Liver (tissue), 9 donors: Measurements from ENCODE around the gene IGF1R. TPM values are rescaled to one million over a fixed set of nuclear protein-coding genes. Genes with fewer than 3 reads are reported as not detected.

Experiments
- DNase-seq: peaks from one replicate; pipeline ENCODE4 v3.0.0-alpha.2; 2017; ENCODE audit warnings: low spot score
- H3K27ac ChIP-seq, 2 donors: one replicate each; pipeline ENCODE4 v1.7.0; 2013; ENCODE audit warnings: inconsistent platforms in 2 of 2, low read length in 2 of 2, control low read depth in 1 of 2, low read depth in 1 of 2, mild to moderate bottlenecking in 1 of 2
- H3K27me3 ChIP-seq, 4 donors: one replicate each; pipeline versions ENCODE4 v1.6.1 to v1.7.0; 2013; ENCODE audit warnings: low read length in 3 of 4, inconsistent platforms in 1 of 4, mild to moderate bottlenecking in 1 of 4, moderate library complexity in 1 of 4; ENCODE audit not compliant: control insufficient read depth in 4 of 4, insufficient read depth in 4 of 4
- H3K36me3 ChIP-seq, 4 donors: one replicate each; pipeline versions ENCODE4 v1.6.1 to v1.7.0; 2013; ENCODE audit warnings: low read length in 3 of 4, mild to moderate bottlenecking in 3 of 4, low read depth in 1 of 4, moderate library complexity in 1 of 4; ENCODE audit not compliant: control insufficient read depth in 4 of 4, insufficient read depth in 3 of 4
- H3K4me1 ChIP-seq, 4 donors: one replicate each; pipeline versions ENCODE4 v1.6.1 to v1.7.0; 2013; ENCODE audit warnings: low read length in 3 of 4, mild to moderate bottlenecking in 3 of 4, moderate library complexity in 1 of 4; ENCODE audit not compliant: control insufficient read depth in 4 of 4, insufficient read depth in 4 of 4
- H3K4me3 ChIP-seq, 3 donors: one replicate each; pipeline versions ENCODE4 v1.6.1 to v1.7.0; 2013; ENCODE audit warnings: low read length in 3 of 3, control low read depth in 1 of 3, low read depth in 1 of 3, mild to moderate bottlenecking in 1 of 3
- H3K9ac ChIP-seq, 2 donors: one replicate each; pipeline ENCODE4 v1.7.0; 2013; ENCODE audit warnings: low read length in 2 of 2, mild to moderate bottlenecking in 2 of 2, moderate library complexity in 2 of 2, control low read depth in 1 of 2, low read depth in 1 of 2
- H3K9me3 ChIP-seq, 4 donors: one replicate each; pipeline versions ENCODE4 v1.6.1 to v1.7.0; 2013; ENCODE audit warnings: low read length in 3 of 4; ENCODE audit not compliant: control insufficient read depth in 4 of 4
- CTCF ChIP-seq: fragments of 150-350 bp; IDR thresholded peaks from 2 replicates; pipeline ENCODE4 v1.5.1; 2017; ENCODE audit warnings: improper control_type of control experiment, low read depth, low read length; ENCODE audit not compliant: missing input control
- EGR1 ChIP-seq, 2 donors: IDR thresholded peaks; 2 replicates each; pipeline ENCODE4 v1.6.1; 2016 to 2018; ENCODE audit warnings: antibody characterized with exemption in 2 of 2, low read depth in 2 of 2
- FOXA1 ChIP-seq: IDR thresholded peaks from 2 replicates; pipeline ENCODE4 v1.6.1; 2016; ENCODE audit warnings: antibody characterized with exemption
- GABPA ChIP-seq, 2 donors: IDR thresholded peaks in 1 of 2; conservative IDR thresholded peaks in 1 of 2; 2 replicates each; pipeline ENCODE4 v1.6.1; 2016; ENCODE audit warnings: antibody characterized with exemption in 2 of 2, mild to moderate bottlenecking in 1 of 2, moderate library complexity in 1 of 2
- HNF4G ChIP-seq: IDR thresholded peaks from 2 replicates; pipeline ENCODE4 v1.6.1; 2016; ENCODE audit warnings: antibody characterized with exemption
- JUND ChIP-seq, 2 donors: IDR thresholded peaks; 2 replicates each; pipeline ENCODE4 v1.6.1; 2016; ENCODE audit warnings: antibody characterized with exemption in 2 of 2
- MAX ChIP-seq: IDR thresholded peaks from 2 replicates; pipeline ENCODE4 v1.6.1; 2016; ENCODE audit warnings: antibody characterized with exemption
- NR2F2 ChIP-seq: IDR thresholded peaks from 2 replicates; pipeline ENCODE4 v1.6.1; 2016; ENCODE audit warnings: antibody characterized with exemption
- RAD21 ChIP-seq, 2 donors: IDR thresholded peaks; 2 replicates each; pipeline ENCODE4 v1.6.1; 2016; ENCODE audit warnings: antibody characterized with exemption in 2 of 2, mild to moderate bottlenecking in 2 of 2
- REST ChIP-seq: IDR thresholded peaks from 2 replicates; pipeline ENCODE4 v1.6.1; 2016; ENCODE audit warnings: antibody characterized with exemption, mild to moderate bottlenecking
- SP1 ChIP-seq: IDR thresholded peaks from 2 replicates; pipeline ENCODE4 v1.6.1; 2018; ENCODE audit warnings: antibody characterized with exemption, mild to moderate bottlenecking
- YY1 ChIP-seq: IDR thresholded peaks from 2 replicates; pipeline ENCODE4 v1.6.1; 2016; ENCODE audit warnings: antibody characterized with exemption, mild to moderate bottlenecking
- ZBTB33 ChIP-seq: IDR thresholded peaks from 2 replicates; pipeline ENCODE4 v1.6.1; 2016; ENCODE audit warnings: antibody characterized with exemption
- WGBS: extraction: QIAGEN DNeasy Blood & Tissue Kit; methylation state at CpG from one replicate; pipeline ENCODE4 v1.1.7; 2013; 5-methylcytosine and 5-hydroxymethylcytosine counted together
- polyA plus RNA-seq, 2 donors: library from polyadenylated mRNA; stranded (reverse) in 1 of 2; unstranded in 1 of 2; fragments of 200-250 nt in 1 of 2; fragments of >200 nt in 1 of 2; fragmentation: Nextera tagmentation in 1 of 2; extraction: Ambion mirVana in 1 of 2; gene quantifications; one replicate each; pipeline versions ENCODE4 v1.2.1 to v1.2.3, GENCODE V29; 2013 to 2015
- total RNA-seq, 2 donors: library from RNA; depleted of rRNA; stranded (reverse); fragments of >200 nt; gene quantifications; one replicate each; pipeline ENCODE4 v1.2.3, GENCODE V29; 2014
- donor health status: healthy.
- donor health status: healthy.
- donor health status: healthy.
- donor health status: healthy.
- donor health status: healthy.

IGF1R gene
- 10 to 100 TPM in 1 of 2 donors, 1 to 10 TPM in 1; 5.7 to 10.3 TPM for total RNA-seq
- under 1 TPM; 0.69 to 0.71 TPM for polyA plus RNA-seq

- Histone ChIP-seq H3K4me1 (peaks cover 4 to 34% (median 11%) of the 10 kb centered on the region in 4 donors), H3K27ac (peak within 1 kb of the TSS; percentile 57 to 68), H3K9me3 (peaks cover 0 to 5% (median 0%) of the 10 kb centered on the region in 4 donors), H3K4me3 (peak within 1 kb of the TSS; percentile 61 to 92 (median 63)), H3K27me3 (peaks cover 0 to 10% (median 9%) of the 10 kb centered on the region in 4 donors), H3K9ac (peak within 1 kb of the TSS in 1 of 2 donors; percentile 38), H3K36me3 (no peaks in the 10 kb centered on the region)
- WGBS, result under 1% methylated on average over 106 of the region's 106 CpGs
- DNase-seq, result peak; percentile 91
- no peak for TF ChIP-seq JUND (IDR thresholded peaks at IDR 0.05)
- no peak for TF ChIP-seq YY1
- no peak for TF ChIP-seq MAX
- no peak for TF ChIP-seq REST
- no peak for TF ChIP-seq GABPA (IDR thresholded peaks at IDR 0.05 in 1 of 2, conservative IDR thresholded peaks at IDR 0.05 in 1 of 2)
- no peak for TF ChIP-seq SP1
Observed at GRCh38 chr15:98647774-98648653, at the start of gene IGF1R. Gene IGF1R, plus strand, starts transcription at chr15:98648539. Its CDS starts 1,043 bp downstream, at chr15:98649582.

- peak overlapping the region; percentile 6 to 76 for H3K9ac ChIP-seq
- H3K9me3 ChIP-seq, result no peaks in the 10 kb centered on the region
- no peak for TF ChIP-seq GABPA (IDR thresholded peaks at IDR 0.05 in 1 of 2, conservative IDR thresholded peaks at IDR 0.05 in 1 of 2)
- TF ChIP-seq YY1, result no peak
- no peak for TF ChIP-seq FOXA1
- TF ChIP-seq EGR1 (IDR thresholded peaks at IDR 0.05; ENCODE audit: low read depth in 2 of 2), result no peak
- TF ChIP-seq NR2F2, result no peak
- no peak for TF ChIP-seq RAD21 (IDR thresholded peaks at IDR 0.05)
- no peak for TF ChIP-seq JUND (IDR thresholded peaks at IDR 0.05)
- 13% methylated on average over 15 of the region's 15 CpGs for WGBS
- H3K27ac ChIP-seq, result peak overlapping the region in 1 of 2 donors; percentile 42
- H3K36me3 ChIP-seq, result no peaks in the 10 kb centered on the region
- H3K4me1 ChIP-seq, result peaks cover 0 to 7% (median 3%) of the 10 kb centered on the region in 4 donors
- peak overlapping the region; percentile 59 to 91 (median 63) for H3K4me3 ChIP-seq
- H3K27me3 ChIP-seq, result peaks cover 0 to 5% (median 0%) of the 10 kb centered on the region in 4 donors
- DNase-seq, result peak; percentile 37
Observed at GRCh38 chr15:98599909-98600691, 48.2 kb upstream of the IGF1R start.

- no peak for TF ChIP-seq NR2F2
- TF ChIP-seq HNF4G, result no peak
- TF ChIP-seq ZBTB33, result no peak
- TF ChIP-seq EGR1 (IDR thresholded peaks at IDR 0.05; ENCODE audit: low read depth in 2 of 2), result no peak
- TF ChIP-seq CTCF, result no peak
- no peak for TF ChIP-seq MAX
- TF ChIP-seq FOXA1, result no peak
- no peak for TF ChIP-seq JUND (IDR thresholded peaks at IDR 0.05)
- TF ChIP-seq GABPA (IDR thresholded peaks at IDR 0.05 in 1 of 2, conservative IDR thresholded peaks at IDR 0.05 in 1 of 2), result no peak
- no peak overlapping the region for H3K4me3 ChIP-seq
- no peak overlapping the region for H3K27ac ChIP-seq
- no peak for DNase-seq
- no peak overlapping the region for H3K9ac ChIP-seq
- WGBS, result 86% methylated on average over 15 of the region's 15 CpGs
- H3K4me1 ChIP-seq, result peaks cover 0 to 4% (median 2%) of the 10 kb centered on the region in 4 donors
- no peaks in the 10 kb centered on the region for H3K36me3 ChIP-seq
- peaks cover 0 to 9% (median 0%) of the 10 kb centered on the region in 4 donors for H3K27me3 ChIP-seq
- no peaks in the 10 kb centered on the region for H3K9me3 ChIP-seq
Observed at GRCh38 chr15:98604983-98605382, 43.4 kb upstream of the IGF1R start.
